RCC 7860 (cell line): ENCODE data around the gene ZNF132.
"Not testable (repeated sequence)": the region's sequence is repeated elsewhere in the genome, so short reads cannot be mapped to it uniquely, and the experiment has no call there.

Source experiments
- DNase-seq: peaks from one replicate; pipeline ENCODE4 v3.0.0-alpha.2; 2015; ENCODE audit warnings: low spot score
- FAIRE-seq: peaks from 2 replicates; lab custom pipeline; 2012; peaks lifted over from hg19 to GRCh38; lab: Jason Lieb, UNC

Gene ZNF132

GRCh38 chr19:58409010-58409790 is 30.8 kb downstream of the ZNF132 start:
- FAIRE-seq (no peak), DNase-seq (peak; percentile 25)

GRCh38 chr19:58408152-58409009 is 31.6 kb downstream of the ZNF132 start, which contains the start of gene ZNF584:
Gene ZNF584, plus strand, starts transcription at chr19:58408649. Its CDS starts 499 bp downstream, at chr19:58409148.
- DNase-seq = peak; percentile 86
- no peak for FAIRE-seq

GRCh38 chr19:58407658-58408151 is 32.2 kb downstream of the ZNF132 start:
- no peak for DNase-seq
- FAIRE-seq = no peak

DNA sequence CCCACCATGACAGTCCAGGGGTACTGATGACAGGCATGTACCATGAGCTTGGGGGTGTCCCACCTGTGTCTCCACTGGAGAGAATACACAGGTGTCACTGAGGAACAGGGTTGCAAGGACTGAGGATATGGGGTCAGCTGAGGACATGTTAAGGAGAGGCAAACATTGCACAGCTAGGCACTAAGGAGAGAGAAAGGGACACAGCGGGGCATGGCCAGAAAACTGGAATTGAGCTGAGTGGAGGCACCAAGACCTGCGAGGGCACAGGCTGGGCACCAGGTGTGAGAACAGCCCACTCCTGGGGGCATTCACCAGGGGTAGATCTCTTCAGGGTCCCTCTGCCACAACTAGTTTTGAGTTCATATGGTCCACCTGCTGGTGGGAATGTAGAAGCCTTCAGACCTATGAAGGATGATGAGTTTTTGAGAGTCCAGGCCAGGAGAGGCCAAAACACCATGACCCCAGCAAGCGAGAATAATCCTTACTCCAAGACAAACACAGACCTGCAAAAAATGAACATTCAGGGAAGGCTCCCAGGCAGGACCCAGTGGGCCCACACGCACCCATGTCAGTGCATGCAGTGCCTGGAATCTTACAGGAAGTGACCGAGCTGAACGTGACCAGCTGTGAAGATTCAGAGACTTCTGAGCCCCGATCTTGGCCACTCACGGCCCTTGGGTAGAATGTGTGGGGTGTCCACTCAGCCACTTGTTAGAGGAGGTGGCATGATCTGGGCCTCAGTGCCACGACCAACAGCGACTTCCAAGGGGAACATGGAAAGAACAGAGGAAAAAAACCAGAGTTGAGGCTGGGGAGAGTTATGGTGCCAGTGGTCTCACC is 32.9 kb downstream of the ZNF132 start:
- DNase-seq = no peak
- FAIRE-seq = no peak

GRCh38 chr19:58403920-58404478 is 36.0 kb downstream of the ZNF132 start:
- FAIRE-seq, DNase-seq: not testable (repeated sequence)

- FAIRE-seq (no peak), DNase-seq (no peak)
These were observed 38.0 kb downstream of the ZNF132 start for GRCh38 chr19:58401840-58402421.

- peak; percentile 85 for FAIRE-seq
- peak; percentile 96 for DNase-seq
These were observed 38.8 kb downstream of the ZNF132 start for GRCh38 chr19:58400916-58401839.

- no peak for DNase-seq
These were observed 39.5 kb downstream of the ZNF132 start for GRCh38 chr19:58400316-58400915.

GRCh38 chr19:58399903-58400302 is 40.0 kb downstream of the ZNF132 start:
- FAIRE-seq (no peak), DNase-seq (no peak)

More at GRCh38 chr19:58400316-58400915, 39.5 kb downstream of the ZNF132 start:
- FAIRE-seq = no peak

DNA sequence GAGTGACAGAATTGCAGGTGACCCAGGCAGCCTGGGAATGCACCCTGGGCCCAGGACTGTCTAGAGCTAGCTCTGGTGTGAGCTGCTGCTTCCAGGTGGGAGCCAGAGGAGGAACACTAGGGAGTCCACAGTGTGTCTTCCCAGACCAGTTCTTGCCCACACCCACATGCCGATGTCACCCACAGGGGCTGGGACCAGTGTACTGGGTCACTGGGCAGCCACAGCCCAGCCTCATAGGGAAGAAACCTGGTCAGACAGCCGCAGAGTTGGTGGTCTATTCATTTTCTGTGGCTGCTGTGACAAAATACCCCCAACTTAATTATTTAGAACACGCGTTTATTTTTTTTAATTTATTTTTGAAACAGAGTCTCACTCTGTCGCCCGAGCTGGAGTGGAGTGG is 41.4 kb downstream of the ZNF132 start:
- FAIRE-seq = no peak

GRCh38 chr19:58398087-58398486 is 41.9 kb downstream of the ZNF132 start:
- DNase-seq (no peak), FAIRE-seq (no peak)

More for the DNA sequence above, 41.4 kb downstream of the ZNF132 start:
- DNase-seq = no peak

DNA sequence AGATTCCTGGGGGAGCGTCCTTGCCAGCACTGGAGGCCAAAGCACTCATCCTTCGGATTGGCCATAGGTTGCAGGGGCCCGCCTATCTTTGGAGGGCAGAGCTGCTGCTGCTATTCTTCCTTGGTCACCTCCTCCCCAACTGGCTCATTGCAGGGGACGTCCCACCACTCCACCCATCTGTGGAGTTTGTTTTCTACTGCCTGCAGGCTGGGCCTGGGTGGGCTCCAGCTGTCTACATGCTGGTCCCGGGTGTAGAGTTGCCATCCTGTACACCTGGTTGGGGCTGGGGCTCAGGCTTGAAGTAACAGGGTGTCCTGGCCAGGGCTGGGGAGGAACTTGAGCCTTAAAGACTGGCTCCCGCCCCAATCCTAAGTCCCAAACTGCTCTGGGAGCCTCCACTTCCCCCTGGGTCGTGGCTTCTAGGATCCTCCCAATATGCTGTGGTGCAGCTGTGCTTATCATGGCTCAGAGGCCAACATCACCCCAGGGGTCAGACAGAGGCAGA is 42.4 kb downstream of the ZNF132 start:
- FAIRE-seq = no peak
- no peak for DNase-seq

DNA sequence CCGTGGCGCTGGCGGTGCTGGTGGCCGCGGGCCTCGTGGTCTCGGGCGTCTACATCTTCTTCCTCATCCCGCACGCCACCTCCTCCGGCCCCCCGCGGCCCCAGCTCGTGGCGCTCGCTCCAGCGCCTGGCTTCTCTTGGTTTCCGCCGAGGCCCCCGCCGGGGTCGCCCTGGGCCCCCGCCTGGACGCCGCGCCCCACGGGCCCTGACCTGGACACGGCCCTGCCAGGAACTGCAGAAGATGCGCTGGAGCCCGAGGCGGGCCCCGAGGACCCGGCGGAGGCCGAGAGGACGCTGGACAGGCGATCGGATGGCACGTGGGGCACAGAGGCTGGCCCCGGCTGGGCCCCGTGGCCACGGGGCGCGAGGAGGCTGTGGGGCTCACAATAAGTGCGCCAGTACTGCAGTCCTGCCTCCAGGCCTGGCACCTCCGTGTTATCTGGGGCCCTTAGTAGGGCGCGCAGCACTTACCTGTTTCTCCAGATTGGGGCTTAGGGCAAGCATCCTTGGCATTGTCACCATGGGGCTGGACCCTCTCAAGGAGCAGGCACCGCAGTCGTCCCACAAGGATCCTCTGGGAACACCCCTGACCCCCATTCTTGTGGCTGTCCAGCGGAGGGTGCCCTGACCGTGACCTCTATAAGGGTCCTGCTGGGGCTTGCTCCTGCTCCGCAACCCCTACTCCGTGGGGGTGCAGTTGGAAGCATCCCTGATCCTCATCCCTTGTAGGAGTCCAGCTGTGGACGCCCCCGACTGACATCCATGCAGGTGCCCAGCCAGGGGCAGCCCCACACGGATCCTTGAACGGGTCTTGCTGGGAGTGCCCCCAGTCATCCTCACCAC is 43.0 kb downstream of the ZNF132 start:
- FAIRE-seq = no peak
- DNase-seq = no peak

GRCh38 chr19:58395979-58396627 is 43.9 kb downstream of the ZNF132 start:
- DNase-seq = no peak
- FAIRE-seq = no peak

- DNase-seq (peak; percentile 18), FAIRE-seq (no peak)
These were observed 44.6 kb downstream of the ZNF132 start, which contains the start of gene RNF225 for GRCh38 chr19:58395220-58395978. Gene RNF225, plus strand, starts transcription at chr19:58395656. Its CDS starts 434 bp downstream, at chr19:58396090.

GRCh38 chr19:58394821-58395219 is 45.1 kb downstream of the ZNF132 start:
- DNase-seq (no peak), FAIRE-seq (no peak)
